Stimulated activated CD8-positive, alpha-beta memory T cell treated with anti-CD3 and anti-CD28 coated beads, Interleukin-4, amount 100 ng/mL, for 48 hours (primary cell): ENCODE measurements around the gene NDE1.
"Not testable (repeated sequence)": the region's sequence is repeated elsewhere in the genome, so short reads cannot be mapped to it uniquely, and the experiment has no call there.

Experiments used
- DNase-seq: peaks from one replicate; pipeline ENCODE4 v3.0.0-alpha.2; 2020

NDE1 gene

GRCh38 chr16:15650019-15650697 lies at the start of gene NDE1:
Gene NDE1, plus strand, starts transcription at chr16:15650245. Its CDS starts 14,534 bp downstream, at chr16:15664779.
- peak; percentile 92 for DNase-seq

- DNase-seq, result no peak
These were observed 48.7 kb upstream of the NDE1 start for GRCh38 chr16:15601212-15601879.

GRCh38 chr16:15602285-15603044 lies 47.6 kb upstream of the NDE1 start:
- DNase-seq, result no peak

GRCh38 chr16:15604460-15605440 lies 45.3 kb upstream of the NDE1 start:
- no peak for DNase-seq

- no peak for DNase-seq
These were observed 44.1 kb upstream of the NDE1 start for GRCh38 chr16:15605839-15606517.

GRCh38 chr16:15606518-15607220 lies 43.4 kb upstream of the NDE1 start:
- no peak for DNase-seq

GRCh38 chr16:15607221-15607699 lies 42.8 kb upstream of the NDE1 start:
- DNase-seq, result not testable (repeated sequence)

GRCh38 chr16:15607700-15608396 lies 42.2 kb upstream of the NDE1 start:
- DNase-seq, result no peak

GRCh38 chr16:15608398-15609285 lies 41.4 kb upstream of the NDE1 start:
- no peak for DNase-seq

GRCh38 chr16:15609286-15609649 lies 40.8 kb upstream of the NDE1 start:
- no peak for DNase-seq

GRCh38 chr16:15610369-15610871 lies 39.6 kb upstream of the NDE1 start:
- no peak for DNase-seq

- DNase-seq, result no peak
These were observed 38.4 kb upstream of the NDE1 start for GRCh38 chr16:15611610-15612009.

- DNase-seq, result no peak
These were observed 36.4 kb upstream of the NDE1 start for GRCh38 chr16:15613676-15614075.

- DNase-seq, result no peak
These were observed 34.0 kb upstream of the NDE1 start for GRCh38 chr16:15616012-15616411.

- DNase-seq, result no peak
These were observed 33.4 kb upstream of the NDE1 start for GRCh38 chr16:15616475-15617165.

GRCh38 chr16:15617901-15618300 lies 32.1 kb upstream of the NDE1 start:
- DNase-seq, result no peak

- no peak for DNase-seq
These were observed 31.7 kb upstream of the NDE1 start for GRCh38 chr16:15618392-15618791.

- DNase-seq, result no peak
These were observed 29.3 kb upstream of the NDE1 start for GRCh38 chr16:15620611-15621195.
